ENCODE measurements around the gene MRPL48. TPM values are rescaled to one million over a fixed set of nuclear protein-coding genes. Genes with fewer than 3 reads are reported as not detected.

The MRPL48 gene
- total RNA-seq, 2 donors from 2014 or later, result 44.4 to 49.8 TPM

- no peak for DNase-seq
- Histone ChIP-seq H3K27ac (no peak overlapping the region), H3K4me1 (no peaks in the 10 kb centered on the region), H3K9me3 (no peaks in the 10 kb centered on the region), H3K27me3 (no peaks in the 10 kb centered on the region), H3K36me3 (no peaks in the 10 kb centered on the region), H3K9ac (ENCODE audit: low read depth in 2 of 2, low read length in 2 of 2) (no peak overlapping the region), H3K4me3 (no peak overlapping the region)
- intact Hi-C loops (cut with DNase I), result no loop called here
- TF ChIP-seq CTCF (IDR thresholded peaks at IDR 0.05), result no peak
Measured at GRCh38 chr11:73889019-73889418, 101.3 kb downstream of the MRPL48 start.

GRCh38 chr11:73889536-73889935 lies 101.9 kb downstream of the MRPL48 start:
- no peak for DNase-seq
- Histone ChIP-seq H3K27me3 (no peaks in the 10 kb centered on the region), H3K4me3 (no peak overlapping the region), H3K4me1 (no peaks in the 10 kb centered on the region), H3K36me3 (no peaks in the 10 kb centered on the region), H3K9ac (ENCODE audit: low read depth in 2 of 2, low read length in 2 of 2) (no peak overlapping the region), H3K9me3 (no peaks in the 10 kb centered on the region), H3K27ac (no peak overlapping the region)
- intact Hi-C loops (cut with DNase I), result no loop called here
- no peak for TF ChIP-seq CTCF (IDR thresholded peaks at IDR 0.05)

GRCh38 chr11:73893041-73893440 lies 105.4 kb downstream of the MRPL48 start:
- Histone ChIP-seq H3K4me1 (no peaks in the 10 kb centered on the region), H3K9me3 (no peaks in the 10 kb centered on the region), H3K9ac (ENCODE audit: low read depth in 2 of 2, low read length in 2 of 2) (no peak overlapping the region), H3K36me3 (no peaks in the 10 kb centered on the region), H3K27ac (no peak overlapping the region), H3K4me3 (no peak overlapping the region), H3K27me3 (no peaks in the 10 kb centered on the region)
- no peak for DNase-seq
- no peak for TF ChIP-seq CTCF (IDR thresholded peaks at IDR 0.05)
- intact Hi-C loops (cut with DNase I), result no loop called here

GRCh38 chr11:73894725-73895335 lies 107.2 kb downstream of the MRPL48 start:
- Histone ChIP-seq H3K36me3 (no peaks in the 10 kb centered on the region), H3K27ac (no peak overlapping the region)
- intact Hi-C loops (cut with DNase I), result no loop called here

GRCh38 chr11:73902303-73902702 lies 114.6 kb downstream of the MRPL48 start:
- no peak for TF ChIP-seq CTCF (IDR thresholded peaks at IDR 0.05)
- Histone ChIP-seq H3K4me1 (no peaks in the 10 kb centered on the region), H3K27ac (no peak overlapping the region), H3K4me3 (no peak overlapping the region), H3K9ac (ENCODE audit: low read depth in 2 of 2, low read length in 2 of 2) (no peak overlapping the region), H3K9me3 (no peaks in the 10 kb centered on the region), H3K36me3 (no peaks in the 10 kb centered on the region), H3K27me3 (no peaks in the 10 kb centered on the region)
- DNase-seq, result no peak
- intact Hi-C loops (cut with DNase I), result no loop called here

More at GRCh38 chr11:73894725-73895335, 107.2 kb downstream of the MRPL48 start:
- Histone ChIP-seq H3K9ac (ENCODE audit: low read depth in 2 of 2, low read length in 2 of 2) (no peak overlapping the region), H3K9me3 (no peaks in the 10 kb centered on the region), H3K27me3 (no peaks in the 10 kb centered on the region), H3K4me3 (no peak overlapping the region), H3K4me1 (no peaks in the 10 kb centered on the region)
- DNase-seq, result no peak
- no peak for TF ChIP-seq CTCF (IDR thresholded peaks at IDR 0.05)
